GM19395 (cell line): ENCODE results near the gene DIP2C.
"Not testable (repeated sequence)": the region's sequence is repeated elsewhere in the genome, so short reads cannot be mapped to it uniquely, and the experiment has no call there.

ENCODE experiments used
- ATAC-seq: cut with Tn5 transposase; IDR thresholded peaks from one replicate; pipeline ENCODE4 v1.9.1; 2021; ENCODE audit warnings: mild to moderate bottlenecking, moderate library complexity; ENCODE audit not compliant: unreplicated experiment

Gene DIP2C

DNA sequence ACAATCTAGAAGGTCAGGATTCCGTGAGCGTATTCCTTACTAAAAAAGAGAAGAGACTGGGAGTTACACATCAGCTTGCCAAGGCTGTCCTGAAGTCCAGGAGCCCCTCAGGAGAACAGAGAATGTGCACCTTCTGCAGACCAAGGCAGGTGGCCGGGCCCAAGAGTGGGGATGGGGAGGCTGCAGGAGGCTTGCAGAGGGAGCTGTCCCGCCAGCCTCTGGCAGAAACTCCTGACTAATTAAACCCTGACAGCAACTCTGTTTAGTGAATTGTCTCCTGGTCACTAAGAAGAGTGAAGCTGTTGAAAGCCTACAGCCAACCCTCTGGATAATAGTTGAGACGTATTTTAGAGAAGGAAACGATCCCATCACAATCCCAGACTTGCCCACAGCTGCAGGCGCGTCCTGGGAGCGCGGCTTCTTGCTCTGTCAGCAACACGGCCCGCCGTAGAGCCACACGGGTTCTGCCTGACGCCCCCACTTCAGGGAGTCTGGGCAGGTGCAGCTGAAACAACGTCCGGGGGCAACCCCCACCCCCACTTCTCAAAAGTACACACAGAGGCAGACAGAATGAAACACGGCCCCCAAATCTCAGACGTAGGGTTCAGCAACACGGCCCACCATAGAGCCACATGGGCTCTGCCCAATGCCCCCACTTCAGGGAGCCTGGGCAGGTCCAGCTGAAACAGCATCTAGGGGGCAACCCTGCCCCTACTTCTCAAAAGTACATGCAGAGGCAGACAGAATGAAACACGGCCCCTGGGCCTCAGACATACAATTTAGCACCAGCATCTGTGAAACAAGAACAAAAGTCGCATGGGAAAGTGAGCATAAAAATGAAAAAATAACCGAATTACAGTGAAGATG is 45.2 kb downstream of the DIP2C start:
- no peak for ATAC-seq

DNA sequence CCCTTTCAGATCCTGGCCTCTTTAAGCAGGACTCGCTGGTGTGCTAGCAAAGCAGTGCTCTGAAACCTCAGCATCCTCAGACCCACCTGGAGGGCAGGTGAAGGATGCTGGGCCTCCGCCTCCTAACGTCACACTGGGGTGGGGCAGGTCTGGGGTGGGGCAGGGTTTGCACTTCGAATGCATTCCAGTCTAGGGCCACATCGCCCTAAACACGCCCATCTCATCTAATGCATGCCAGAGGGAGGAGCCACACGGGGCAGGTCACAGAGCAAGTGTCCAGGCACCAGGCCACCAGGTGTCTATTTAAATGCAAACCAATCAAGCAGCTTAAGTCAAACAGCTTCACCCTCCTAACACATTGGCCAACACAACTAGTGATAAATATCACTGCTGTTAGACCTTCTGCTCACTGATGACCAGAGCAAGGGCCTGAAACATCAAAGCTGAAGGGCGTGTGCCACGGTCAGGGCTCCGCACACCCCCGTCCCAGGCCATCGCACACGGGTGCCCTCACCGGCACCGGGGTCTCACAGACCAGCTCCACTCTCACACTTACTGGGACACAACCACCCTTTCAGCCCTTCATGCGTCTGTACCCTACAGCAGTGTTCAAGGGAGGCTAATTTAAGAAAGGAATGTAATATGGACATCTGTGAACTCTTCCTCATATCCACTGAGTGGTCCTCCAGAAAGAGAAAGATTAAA is 47.1 kb downstream of the DIP2C start:
- ATAC-seq = no peak

DNA sequence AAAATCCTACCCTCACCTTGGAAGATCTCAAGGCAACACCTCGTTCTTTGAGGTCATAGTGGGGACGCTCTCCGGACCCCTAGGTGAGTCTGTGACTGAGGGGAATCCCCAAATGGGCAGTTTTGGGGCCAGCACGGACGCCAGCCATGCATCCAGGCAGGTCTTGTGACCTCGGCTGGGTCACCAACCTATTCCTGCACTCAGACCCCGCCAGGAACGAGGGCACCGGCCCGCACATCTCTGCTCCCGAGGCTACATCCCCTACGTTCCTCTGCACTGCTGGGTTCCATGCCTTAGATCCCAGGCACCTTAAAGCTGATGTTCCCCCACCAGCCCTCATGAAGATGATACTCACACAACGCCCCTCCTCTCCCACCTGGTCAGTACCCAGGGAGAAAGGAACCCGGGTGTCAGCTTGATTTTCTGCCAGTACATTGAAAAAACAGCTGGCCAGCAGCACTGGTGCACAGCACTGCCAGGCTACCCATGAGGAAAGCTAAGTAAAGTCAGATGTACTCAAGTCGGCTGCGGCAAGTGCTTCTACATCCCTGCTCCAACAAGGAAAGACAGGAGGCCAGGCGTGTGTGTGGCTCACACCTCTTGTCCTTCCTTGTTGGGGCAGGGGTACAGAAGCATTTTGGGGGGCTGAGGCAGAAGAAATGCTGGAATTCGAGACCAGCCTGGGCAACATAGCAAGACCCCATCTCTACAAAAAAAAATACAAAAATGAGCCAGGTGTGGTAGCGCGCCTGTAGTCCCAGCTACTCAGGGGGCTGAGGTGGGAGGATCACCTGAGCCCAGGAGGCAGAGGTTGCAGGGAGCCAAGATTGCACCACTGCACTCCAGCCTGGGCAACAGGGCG is 48.1 kb downstream of the DIP2C start:
- ATAC-seq = no peak

DNA sequence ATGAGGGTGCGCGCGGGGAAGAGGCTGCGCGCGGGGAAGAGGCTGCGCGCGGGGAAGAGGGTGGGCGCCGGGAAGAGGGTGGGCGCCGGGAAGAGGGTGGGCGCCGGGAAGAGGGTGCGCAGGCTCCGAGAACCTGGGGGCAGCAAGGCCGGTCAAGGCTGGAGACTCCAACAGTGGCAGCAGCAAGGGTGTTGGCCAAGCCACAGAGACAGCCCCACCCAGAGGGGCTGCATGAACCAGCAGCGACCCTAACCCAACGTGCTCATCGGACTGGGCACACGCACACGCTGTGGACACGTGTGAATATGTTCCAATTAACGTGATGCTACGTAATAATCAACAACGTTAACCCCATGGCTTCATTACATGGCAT is 48.8 kb downstream of the DIP2C start:
- no peak for ATAC-seq

DNA sequence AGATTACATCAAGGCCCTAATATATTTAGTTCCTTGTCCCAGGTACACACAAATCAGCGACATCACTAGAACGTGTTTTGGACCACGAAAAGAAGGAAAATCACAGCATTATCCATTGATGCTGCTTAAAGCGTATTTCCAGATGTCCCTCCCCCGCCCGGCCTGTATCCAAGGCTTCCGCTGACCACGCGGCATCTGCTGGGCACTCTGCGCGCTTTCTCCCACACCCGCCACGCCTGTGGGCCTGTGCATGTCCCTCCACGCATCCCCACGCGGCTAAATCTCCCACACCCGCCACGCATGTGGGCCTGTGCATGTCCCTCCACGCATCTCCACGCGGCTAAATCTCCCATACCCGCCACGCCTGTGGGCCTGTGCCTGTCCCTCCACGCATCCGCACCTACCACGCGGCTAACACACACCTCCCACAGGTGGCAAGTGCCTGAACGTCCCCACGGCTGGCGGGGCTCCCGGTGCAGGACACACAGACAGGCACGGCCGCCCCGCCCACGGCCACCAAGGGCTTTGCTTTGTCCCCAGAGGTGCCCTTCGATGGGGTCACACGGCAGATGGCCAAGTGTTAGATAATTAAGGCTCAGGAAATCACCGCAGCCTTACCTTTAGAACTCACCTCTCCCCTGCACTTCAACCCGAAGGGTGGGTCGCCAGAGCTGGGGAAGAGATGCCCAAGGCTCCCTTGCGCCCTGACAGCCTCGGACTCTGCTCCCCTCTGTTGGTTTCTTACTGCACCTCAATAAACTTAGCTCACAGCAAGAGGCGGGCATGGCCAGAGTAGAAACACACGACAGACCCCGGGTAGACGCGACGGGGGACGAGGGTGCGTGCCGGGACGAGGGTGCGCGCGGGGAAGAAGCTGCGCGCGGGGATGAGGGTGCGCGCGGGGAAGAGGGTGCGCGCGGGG is 49.5 kb downstream of the DIP2C start:
- no peak for ATAC-seq

DNA sequence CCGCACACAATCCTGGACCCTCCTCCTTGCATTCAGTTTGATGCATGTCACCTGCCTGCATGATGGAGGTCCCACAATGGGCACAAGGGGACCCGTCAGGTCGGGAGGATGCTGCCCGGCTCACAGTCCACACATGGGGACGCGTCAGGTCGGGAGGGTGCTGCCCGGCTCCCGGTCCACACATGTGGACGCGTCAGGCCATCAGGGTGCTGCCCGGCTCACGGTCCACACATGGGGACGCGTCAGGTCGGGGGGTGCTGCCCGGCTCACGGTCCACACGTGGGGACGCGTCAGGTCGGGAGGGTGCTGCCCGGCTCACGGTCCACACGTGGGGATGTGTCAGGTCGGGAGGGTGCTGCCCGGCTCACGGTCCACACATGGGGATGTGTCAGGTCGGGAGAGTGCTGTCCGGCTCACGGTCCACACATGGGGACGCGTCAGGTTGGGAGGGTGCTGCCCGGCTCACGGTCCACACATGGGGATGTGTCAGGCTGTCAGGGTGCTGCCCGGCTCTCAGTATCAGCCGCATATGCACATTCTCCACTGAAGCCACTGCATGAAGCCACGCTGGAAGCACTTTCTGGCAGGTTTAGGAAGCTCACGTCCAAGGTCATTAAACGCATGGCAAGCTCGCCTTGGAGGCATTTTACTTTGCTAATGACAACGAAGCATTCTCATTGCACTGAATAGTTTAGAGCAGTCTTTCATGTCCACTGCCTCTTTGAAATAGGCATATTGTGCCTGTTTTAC is 50.3 kb downstream of the DIP2C start:
- ATAC-seq = no peak

DNA sequence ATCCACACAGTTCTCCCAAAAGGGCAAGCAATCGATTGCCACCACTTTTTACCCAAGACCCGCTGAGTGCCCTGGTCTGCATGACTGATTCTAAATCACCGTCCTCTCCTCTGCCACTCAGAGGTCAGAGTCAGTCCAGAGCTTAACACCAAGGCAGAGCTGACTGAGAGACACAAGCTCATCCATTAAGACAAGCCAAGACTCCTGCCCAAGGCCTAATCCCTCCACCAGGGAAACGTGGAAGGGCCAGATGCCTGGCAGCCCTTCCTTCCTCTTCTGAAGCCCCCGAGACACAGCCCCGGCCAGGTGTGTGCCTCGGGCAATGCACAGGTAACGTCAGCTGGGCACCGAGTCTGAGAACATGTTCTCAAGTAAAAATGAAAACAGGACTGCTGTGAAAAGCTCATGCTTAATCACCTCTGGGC is 51.7 kb downstream of the DIP2C start:
- ATAC-seq = no peak

DNA sequence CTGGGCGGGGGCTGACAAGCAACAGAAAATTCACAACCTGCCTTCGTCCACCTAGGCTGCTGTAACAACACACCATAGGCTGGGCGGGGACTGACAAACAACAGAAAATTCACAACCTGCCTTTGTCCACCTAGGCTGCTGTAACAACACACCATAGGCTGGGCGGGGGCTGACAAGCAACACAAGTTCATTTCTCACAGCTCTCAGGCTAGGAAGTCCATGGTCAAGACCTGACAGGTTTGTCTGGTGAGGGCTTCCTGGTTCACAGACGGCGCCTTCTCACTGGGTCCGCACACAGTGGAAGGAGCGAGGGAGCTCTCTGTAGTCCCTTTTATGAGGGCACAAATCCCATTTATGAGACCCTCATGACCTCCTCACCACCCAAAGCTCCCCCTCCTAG is 52.2 kb downstream of the DIP2C start:
- no peak for ATAC-seq

DNA sequence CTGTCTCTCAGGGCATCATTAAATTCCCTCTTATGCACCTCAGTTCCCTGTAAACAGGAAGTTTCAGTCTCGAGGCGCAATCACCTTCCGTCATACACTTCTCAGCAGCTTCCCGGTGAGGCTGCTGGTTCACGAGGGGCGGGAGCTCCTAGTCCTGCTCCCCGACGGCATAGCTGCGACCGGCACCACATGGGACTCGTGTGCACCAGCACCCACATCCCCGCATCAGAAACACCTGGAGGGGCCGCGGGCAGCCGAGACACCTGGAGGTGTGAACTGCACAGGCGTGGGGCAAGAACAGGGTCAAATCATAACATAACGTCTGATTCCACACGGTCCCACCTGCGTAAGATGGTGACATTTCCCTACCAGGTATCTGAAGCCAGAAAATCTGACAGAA is 52.7 kb downstream of the DIP2C start:
- no peak for ATAC-seq

DNA sequence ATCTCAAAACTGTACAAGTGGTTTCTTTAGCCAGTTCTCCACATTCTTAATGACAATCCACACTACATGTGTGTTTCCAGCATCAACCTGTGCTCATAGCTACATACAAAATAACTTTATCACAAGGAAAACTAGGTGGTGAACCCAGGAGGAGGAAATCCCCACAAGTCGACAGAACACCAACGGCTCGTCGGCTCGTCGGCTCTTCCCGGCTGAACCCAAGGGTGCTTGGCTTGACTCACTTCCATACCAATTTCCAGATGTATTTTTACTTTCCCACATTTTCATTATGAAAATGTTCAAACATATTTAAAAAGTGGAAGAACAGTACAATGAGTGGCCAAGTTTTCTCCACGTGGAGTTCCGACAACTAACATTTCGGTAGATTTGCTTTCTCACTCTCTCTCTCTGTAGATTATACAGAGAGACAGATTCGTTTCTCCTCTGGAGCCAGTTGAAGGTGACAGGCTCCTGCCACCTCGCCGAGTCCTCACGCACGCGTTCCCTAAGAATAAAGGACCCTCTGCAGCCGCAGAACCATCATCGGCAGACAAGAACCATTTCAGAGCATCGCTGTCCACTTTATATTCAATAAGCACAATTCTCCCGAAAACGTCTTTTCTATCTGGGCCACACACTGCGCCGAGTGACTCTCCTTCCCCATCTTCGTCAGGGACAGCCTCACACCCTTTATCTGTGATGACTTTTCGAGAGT is 53.3 kb downstream of the DIP2C start:
- ATAC-seq = no peak

DNA sequence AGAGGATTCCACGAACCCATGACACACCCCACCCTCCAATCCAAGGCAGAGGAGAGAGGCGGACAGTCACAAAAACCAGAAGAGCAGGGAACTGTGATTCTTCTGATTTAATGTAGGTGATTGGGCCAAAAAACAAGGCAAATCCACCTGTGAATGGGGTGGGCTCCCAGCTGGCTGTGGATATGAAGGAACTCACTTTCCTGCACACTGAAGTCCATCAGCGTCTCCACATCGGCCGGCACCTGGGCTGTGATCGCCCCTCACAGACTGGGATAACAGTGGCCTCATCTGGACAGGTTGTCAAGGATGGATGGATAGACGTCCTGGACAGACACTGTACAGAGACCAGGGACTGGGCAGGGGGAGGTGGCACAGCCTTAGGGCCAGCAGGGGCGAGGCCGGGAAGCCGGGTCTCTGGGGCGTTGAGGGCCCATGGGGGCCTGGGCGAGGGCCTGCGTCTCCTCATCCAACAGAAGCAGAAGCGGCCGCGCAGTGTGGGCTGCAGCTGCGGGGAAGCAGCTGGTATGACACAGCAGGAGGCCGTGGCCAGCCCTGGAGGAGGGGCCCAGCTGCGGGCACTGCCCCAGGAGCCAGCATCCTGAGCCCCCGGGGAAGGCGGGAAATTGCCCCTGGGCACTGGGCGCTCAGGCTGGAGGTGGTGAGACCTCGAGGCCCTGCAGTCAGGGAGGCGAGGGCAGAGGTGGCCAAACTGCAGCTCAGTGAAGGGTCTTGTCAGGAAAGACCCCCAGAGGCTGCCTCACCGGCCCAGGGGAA is 54.2 kb downstream of the DIP2C start:
- ATAC-seq = no peak

DNA sequence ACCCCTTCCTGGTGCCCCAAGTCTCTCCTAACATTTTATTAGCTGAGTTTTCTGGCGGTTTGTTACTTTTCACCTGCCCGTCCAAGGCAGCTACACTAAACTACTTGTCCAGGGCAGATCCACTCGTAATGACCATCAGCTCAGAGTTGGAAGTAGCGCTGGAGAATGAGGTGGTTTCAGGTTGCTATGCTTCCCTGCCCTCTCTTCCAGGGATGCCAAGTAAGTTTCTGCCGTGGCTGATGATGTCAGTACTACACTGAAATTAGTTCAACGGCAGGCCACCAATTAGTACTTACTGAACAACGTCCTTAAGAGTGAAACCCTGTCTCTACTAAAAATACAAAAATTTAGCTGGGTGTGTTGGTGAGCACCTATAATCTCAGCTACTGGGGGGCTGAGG is 55.2 kb downstream of the DIP2C start:
- ATAC-seq = no peak

DNA sequence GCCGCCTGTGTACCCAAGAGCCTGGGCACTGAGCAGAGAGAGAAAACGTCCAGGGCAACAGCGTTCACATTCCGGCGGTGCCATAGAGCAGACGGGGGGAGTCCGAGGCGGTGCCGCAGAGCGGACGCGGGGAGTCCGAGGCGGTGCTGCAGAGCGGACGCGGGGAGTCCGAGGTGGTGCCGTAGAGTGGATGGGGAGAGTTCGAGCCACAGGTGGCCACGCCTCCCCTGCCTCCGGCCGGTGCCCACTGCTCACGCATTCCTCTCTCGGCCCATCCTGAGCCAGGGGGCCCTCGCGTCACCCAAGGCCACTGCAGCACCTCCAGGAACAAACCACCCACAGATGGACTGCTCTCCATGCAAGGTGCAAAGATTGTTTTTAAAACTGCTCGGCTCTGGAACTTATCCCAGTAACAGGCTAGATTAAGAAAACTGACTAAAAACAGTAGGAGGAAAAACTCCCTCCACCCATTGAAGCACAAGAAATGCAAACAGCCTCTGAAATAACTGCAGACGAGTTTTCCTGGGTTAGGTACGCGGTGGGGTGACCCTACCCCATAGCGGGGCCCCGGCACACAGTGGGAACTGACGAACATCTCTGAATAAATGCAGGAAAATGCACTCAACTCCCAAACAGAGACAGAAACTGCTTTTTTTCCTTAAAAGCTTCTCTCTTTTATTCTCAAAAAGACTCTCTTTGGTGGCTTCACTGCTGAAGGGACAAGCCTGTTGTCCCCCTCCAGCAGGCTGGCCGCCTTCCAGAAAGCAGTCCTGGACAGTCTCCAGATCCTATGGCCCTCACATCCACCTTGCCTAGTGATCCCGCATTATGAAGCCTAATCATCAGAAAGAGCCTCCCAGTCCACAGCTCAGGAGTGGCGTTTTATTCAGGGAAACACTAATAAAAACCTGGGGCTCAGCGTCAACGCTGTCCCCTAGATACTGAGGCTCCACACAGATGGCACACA is 55.9 kb downstream of the DIP2C start:
- ATAC-seq = no peak

DNA sequence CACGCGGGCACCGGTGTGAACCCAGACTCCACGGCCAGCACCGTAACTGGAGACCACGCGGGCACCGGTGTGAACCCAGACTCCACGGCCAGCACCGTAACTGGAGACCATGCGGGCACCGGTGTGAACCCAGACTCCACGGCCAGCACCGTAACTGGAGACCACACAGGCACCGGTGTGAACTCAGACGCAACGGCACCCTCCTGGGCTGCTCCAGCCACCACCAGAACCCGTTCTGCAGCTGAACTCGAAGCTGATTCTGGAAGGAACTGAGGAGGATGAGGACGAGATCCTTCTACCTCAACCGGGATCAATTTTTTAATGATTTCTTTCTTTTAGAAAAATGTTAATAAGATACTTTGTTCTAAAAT is 56.7 kb downstream of the DIP2C start:
- not testable (repeated sequence) for ATAC-seq

DNA sequence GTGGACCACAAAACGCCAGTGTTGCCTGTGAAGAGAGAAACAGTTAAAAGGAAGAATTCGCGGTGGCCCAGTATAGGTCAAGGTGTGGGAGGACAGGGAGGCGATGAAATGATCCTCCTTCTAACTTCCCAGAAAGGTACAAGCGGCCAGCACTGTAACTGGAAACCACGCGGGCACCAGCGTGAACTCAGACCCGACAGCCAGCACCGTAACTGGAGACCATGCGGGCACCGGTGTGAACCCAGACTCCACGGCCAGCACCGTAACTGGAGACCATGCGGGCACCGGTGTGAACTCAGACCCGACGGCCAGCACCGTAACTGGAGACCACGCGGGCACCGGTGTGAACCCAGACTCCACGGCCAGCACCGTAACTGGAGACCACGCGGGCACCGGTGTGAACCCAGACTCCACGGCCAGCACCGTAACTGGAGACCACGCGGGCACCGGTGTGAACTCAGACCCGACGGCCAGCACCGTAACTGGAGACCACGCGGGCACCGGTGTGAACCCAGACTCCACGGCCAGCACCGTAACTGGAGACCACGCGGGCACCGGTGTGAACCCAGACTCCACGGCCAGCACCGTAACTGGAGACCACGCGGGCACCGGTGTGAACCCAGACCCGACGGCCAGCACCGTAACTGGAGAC is 57.2 kb downstream of the DIP2C start:
- ATAC-seq = not testable (repeated sequence)

DNA sequence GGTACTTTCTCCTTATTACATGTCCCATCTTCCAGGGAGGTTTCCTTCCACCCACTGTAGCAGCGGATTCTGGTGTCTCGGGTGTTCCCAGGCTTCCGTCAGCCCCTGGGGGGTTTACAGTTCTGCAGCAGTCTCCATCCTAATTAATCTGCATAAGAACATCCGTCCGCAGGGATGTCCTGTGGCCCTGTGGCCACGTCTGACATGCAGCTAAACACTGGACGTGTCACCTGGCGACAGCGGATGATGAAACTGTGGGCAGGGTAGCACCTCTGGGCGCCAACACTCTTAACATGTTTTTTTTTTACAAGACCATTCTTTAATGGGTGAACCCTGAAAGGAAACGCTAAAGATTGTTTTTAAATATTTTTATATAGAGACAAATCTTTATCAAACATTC is 58.2 kb downstream of the DIP2C start:
- ATAC-seq = no peak
